H1 (cell line): ENCODE data around the gene SMIM17. TPM values are rescaled to one million over a fixed set of nuclear protein-coding genes. Genes with fewer than 3 reads are reported as not detected.

Experiments used
- CTCF ChIA-PET: fragments of 300-600 bp; sonication (Branson Sonifier 250); formaldehyde crosslinking; loops from one replicate; lab custom pipeline; 2021; ENCODE audit not compliant: partially characterized antibody; lab: Charles Lee
- POLR2A ChIA-PET: fragments of 300-600 bp; sonication (Branson Sonifier 250); formaldehyde crosslinking; loops from one replicate; lab custom pipeline; 2021; ENCODE audit warnings: inconsistent platforms; ENCODE audit not compliant: partially characterized antibody; lab: Charles Lee
- DNase-seq, 2 experiments: peaks; one replicate each; pipeline versions ENCODE4 v3.0.0 to v3.0.0-alpha.2; 2010 to 2022; ENCODE audit warnings: low spot score in 2 of 2, low read depth in 1 of 2, mixed read lengths in 1 of 2
- FAIRE-seq: peaks from 2 replicates; lab custom pipeline; 2011; peaks lifted over from hg19 to GRCh38; lab: Jason Lieb, UNC
- H2AFZ ChIP-seq: 2 replicates; pipeline ENCODE4 v1.8.1; 2012; ENCODE audit warnings: low read length, inconsistent platforms
- H2AK5ac ChIP-seq: 2 replicates; pipeline ENCODE4 v1.6.1; 2013; ENCODE audit warnings: low read depth, low read length
- H2BK120ac ChIP-seq: replicated peaks from 2 replicates; pipeline ENCODE3; 2013; ENCODE audit warnings: low read depth, low read length, inconsistent platforms
- H2BK12ac ChIP-seq: 2 replicates; pipeline ENCODE4 v1.6.1; 2013; ENCODE audit warnings: low read depth, low read length
- H2BK15ac ChIP-seq: 2 replicates; pipeline ENCODE4 v1.6.1; 2013; ENCODE audit warnings: low read length
- H2BK20ac ChIP-seq: 2 replicates; pipeline ENCODE4 v1.6.1; 2013; ENCODE audit warnings: low read length
- H2BK5ac ChIP-seq: 2 replicates; pipeline ENCODE4 v1.6.1; 2013; ENCODE audit warnings: low read depth, low read length
- H3K14ac ChIP-seq: 2 replicates; pipeline ENCODE4 v1.6.1; 2013; ENCODE audit warnings: inconsistent platforms; ENCODE audit not compliant: insufficient read length
- H3K18ac ChIP-seq: 2 replicates; pipeline ENCODE4 v1.6.1; 2013; ENCODE audit warnings: low read length; ENCODE audit errors: extremely low read depth
- H3K23ac ChIP-seq: 2 replicates; pipeline ENCODE4 v1.6.1; 2013; ENCODE audit warnings: inconsistent platforms; ENCODE audit not compliant: insufficient read length
- H3K23me2 ChIP-seq: 2 replicates; pipeline ENCODE4 v1.6.1; 2013; ENCODE audit warnings: low read depth, low read length
- H3K27ac ChIP-seq: 2 replicates; pipeline ENCODE4 v1.6.1; 2011; ENCODE audit warnings: low read depth, low read length, inconsistent platforms
- H3K27me3 ChIP-seq, 4 experiments: replicated peaks in 1 of 4; 1 replicate in 1 of 4; 2 replicates in 3 of 4; pipeline versions ENCODE4 v1.6.1 to v1.8.1; 2011 to 2013; ENCODE audit warnings: low read length in 3 of 4, mild to moderate bottlenecking in 3 of 4, inconsistent platforms in 2 of 4, mixed read lengths in 2 of 4, moderate library complexity in 1 of 4; ENCODE audit not compliant: control insufficient read depth in 3 of 4, insufficient read depth in 3 of 4; ENCODE audit errors: extremely low read depth in 1 of 4
- H3K36me3 ChIP-seq, 4 experiments: 2 replicates each; pipeline versions ENCODE4 v1.6.1 to v1.8.1; 2011 to 2013; ENCODE audit warnings: mild to moderate bottlenecking in 4 of 4, low read length in 3 of 4, moderate library complexity in 2 of 4, control low read depth in 1 of 4, inconsistent platforms in 1 of 4; ENCODE audit not compliant: insufficient read depth in 4 of 4, control insufficient read depth in 2 of 4
- H3K4ac ChIP-seq: replicated peaks from 2 replicates; pipeline ENCODE3; 2013; ENCODE audit warnings: low read length, low read depth, mixed read lengths, inconsistent platforms; ENCODE audit not compliant: insufficient read length
- H3K4me1 ChIP-seq, 4 experiments: replicated peaks in 1 of 4; 1 replicate in 1 of 4; 2 replicates in 3 of 4; pipeline versions ENCODE4 v1.6.1 to v1.8.1; 2011 to 2013; ENCODE audit warnings: low read length in 3 of 4, inconsistent platforms in 2 of 4, mixed read lengths in 1 of 4; ENCODE audit not compliant: insufficient read depth in 4 of 4, control insufficient read depth in 3 of 4
- H3K4me2 ChIP-seq, 2 experiments: 2 replicates each; pipeline versions ENCODE4 v1.6.1 to v1.8.1; 2011 to 2013; ENCODE audit warnings: low read depth in 2 of 2, low read length in 2 of 2, control low read depth in 1 of 2, inconsistent platforms in 1 of 2, mild to moderate bottlenecking in 1 of 2; ENCODE audit not compliant: insufficient read depth in 1 of 2
- H3K4me3 ChIP-seq, 4 experiments: fragments of 200-600, 300-600 bp in 1 of 4; sonication (generic), shearing (Covaris generic), sonication (Bioruptor Twin) in 1 of 4; 2 replicates each; pipeline versions ENCODE4 v1.5.1 to v1.8.1; 2011 to 2016; ENCODE audit warnings: low read length in 4 of 4, low read depth in 3 of 4, control low read depth in 2 of 4, inconsistent platforms in 2 of 4, mild to moderate bottlenecking in 2 of 4, mixed read lengths in 1 of 4, moderate library complexity in 1 of 4; ENCODE audit not compliant: insufficient read depth in 2 of 4; ENCODE audit errors: extremely low read depth in 1 of 4
- H3K56ac ChIP-seq: replicated peaks from 2 replicates; pipeline ENCODE3; 2013; ENCODE audit warnings: low read depth, mild to moderate bottlenecking, mixed read lengths, low read length, inconsistent platforms; ENCODE audit not compliant: insufficient read length
- H3K79me1 ChIP-seq: 2 replicates; pipeline ENCODE4 v1.6.1; 2013; ENCODE audit warnings: low read depth, low read length, control low read depth
- H3K79me2 ChIP-seq, 2 experiments: 2 replicates each; pipeline versions ENCODE4 v1.6.1 to v1.8.1; 2012 to 2013; ENCODE audit warnings: low read length in 2 of 2, mild to moderate bottlenecking in 2 of 2, inconsistent platforms in 1 of 2; ENCODE audit not compliant: insufficient read depth in 2 of 2, control insufficient read depth in 1 of 2
- H3K9ac ChIP-seq, 4 experiments: replicated peaks in 1 of 4; 1 replicate in 1 of 4; 2 replicates in 3 of 4; pipeline versions ENCODE4 v1.6.1 to v1.8.1; 2011 to 2013; ENCODE audit warnings: low read depth in 3 of 4, low read length in 3 of 4, control low read depth in 2 of 4, mild to moderate bottlenecking in 2 of 4, moderate library complexity in 2 of 4, inconsistent platforms in 1 of 4; ENCODE audit errors: extremely low read depth in 1 of 4
- H3K9me3 ChIP-seq, 2 experiments: 2 replicates each; pipeline versions ENCODE4 v1.6.1 to v1.8.1; 2012 to 2013; ENCODE audit warnings: mild to moderate bottlenecking in 2 of 2, moderate library complexity in 2 of 2, control low read depth in 1 of 2, inconsistent platforms in 1 of 2, low read depth in 1 of 2, low read length in 1 of 2, mixed read lengths in 1 of 2; ENCODE audit not compliant: insufficient read depth in 2 of 2
- H4K20me1 ChIP-seq, 2 experiments: replicated peaks in 1 of 2; 2 replicates each; pipeline versions ENCODE3 to v1.8.1; 2011 to 2013; ENCODE audit warnings: inconsistent platforms in 2 of 2, low read length in 2 of 2, mild to moderate bottlenecking in 1 of 2; ENCODE audit not compliant: insufficient read depth in 2 of 2, control insufficient read depth in 1 of 2
- H4K5ac ChIP-seq: 2 replicates; pipeline ENCODE4 v1.6.1; 2013; ENCODE audit warnings: low read length, low read depth, mixed read lengths, inconsistent platforms; ENCODE audit not compliant: insufficient read length
- H4K8ac ChIP-seq: 2 replicates; pipeline ENCODE4 v1.8.0; 2013; ENCODE audit warnings: mild to moderate bottlenecking, moderate library complexity, low read length, inconsistent platforms; ENCODE audit not compliant: insufficient read depth; ENCODE audit errors: extremely low read depth
- H4K91ac ChIP-seq: replicated peaks from 2 replicates; pipeline ENCODE3; 2013; ENCODE audit warnings: low read length, mixed read lengths, inconsistent platforms; ENCODE audit not compliant: insufficient read length
- CEBPB ChIP-seq: IDR thresholded peaks from 2 replicates; pipeline ENCODE4 v1.6.1; 2012; ENCODE audit warnings: low read depth, low read length
- SIX5 ChIP-seq: IDR thresholded peaks from 2 replicates; pipeline ENCODE4 v1.6.1; 2011; ENCODE audit warnings: mild to moderate bottlenecking, low read depth, low read length
- WGBS, 2 experiments: shearing (Covaris generic) in 1 of 2; methylation state at CpG; one replicate each; pipeline versions ENCODE4 v1.1.6 to v1.1.7; 2013 to 2015; ENCODE audit warnings: low lambda C conversion rate in 2 of 2, mixed read lengths in 2 of 2, inconsistent platforms in 1 of 2, low coverage in 1 of 2, missing lambda C conversion rate in 1 of 2; ENCODE audit not compliant: insufficient replicate concordance in 2 of 2, insufficient coverage in 1 of 2, insufficient read length in 1 of 2; ENCODE audit errors: extremely low coverage in 1 of 2, missing lambda C conversion rate in 1 of 2; 5-methylcytosine and 5-hydroxymethylcytosine counted together
- polyA plus RNA-seq, 7 experiments: library from polyadenylated mRNA; depleted of rRNA in 3 of 7; stranded (reverse) in 5 of 7; unstranded in 2 of 7; fragments of >200 nt in 5 of 7; fragments of 200-250 nt in 2 of 7; gene quantifications; 1 replicate in 5 of 7; 2 replicates in 1 of 7; 4 replicates in 1 of 7; pipeline versions ENCODE4 v1.2.1 to v1.2.3, GENCODE V29; 2011 to 2013; ENCODE audit warnings: missing spikeins in 2 of 7, mixed read lengths in 2 of 7
- total RNA-seq: library from RNA; stranded (reverse); fragmentation: NEBNext Ultra II Directional; extraction: Animal tissue kit (Norgen Biotek cat#: 25700); gene quantifications from 2 replicates; pipeline ENCODE4 v1.2.1, GENCODE V29; 2021

The SMIM17 gene
- total and polyA plus RNA-seq, 2 of the 8 experiments (the other 6 are each of a cell fraction or from before 2014, with no cell fraction given): 0.06 TPM; not detected in 1

GRCh38 chr19:56668676-56669075 lies 25.7 kb downstream of the SMIM17 start:
- peaks cover 0 to 10% (median 0%) of the 10 kb centered on the region in 4 experiments; a peak in 1 of 7 replicates for H3K4me1 ChIP-seq
- no peak overlapping the region for H2BK20ac ChIP-seq
- H3K18ac ChIP-seq: no peak overlapping the region
- no peak overlapping the region for H2AFZ ChIP-seq
- no peak for DNase-seq
- no peak overlapping the region for H2BK12ac ChIP-seq
- H3K9me3 ChIP-seq: peaks cover 48 to 84% of the 10 kb centered on the region in 2 experiments
- no peaks in the 10 kb centered on the region; a peak in 1 of 8 replicates for H3K36me3 ChIP-seq
- no peaks in the 10 kb centered on the region for H3K79me2 ChIP-seq
- no peak overlapping the region for H2AK5ac ChIP-seq
- H2BK5ac ChIP-seq: no peak overlapping the region
- H4K5ac ChIP-seq: no peak overlapping the region
- no peak overlapping the region for H3K27ac ChIP-seq
- H4K20me1 ChIP-seq: peaks cover 0 to 3% of the 10 kb centered on the region in 2 experiments
- no peak overlapping the region for H3K4me2 ChIP-seq
- H3K27me3 ChIP-seq: no peaks in the 10 kb centered on the region
- no peak overlapping the region for H3K4ac ChIP-seq
- H4K8ac ChIP-seq: no peak overlapping the region
- peaks cover 8% of the 10 kb centered on the region for H3K23me2 ChIP-seq
- ChIA-PET POLR2A (no interaction called here), CTCF (no interaction called here)
- WGBS, 2 experiments: 60% methylated on average over 9 of the region's 9 CpGs; no CpG with 5 or more reads in 1 of the 2 experiments
- FAIRE-seq: no peak
- no peak overlapping the region for H3K4me3 ChIP-seq
- no peak overlapping the region for H3K14ac ChIP-seq
- H3K23ac ChIP-seq: no peak overlapping the region
- H3K79me1 ChIP-seq: no peaks in the 10 kb centered on the region
- H2BK15ac ChIP-seq: no peak overlapping the region
- no peak overlapping the region for H2BK120ac ChIP-seq
- no peak overlapping the region for H3K9ac ChIP-seq
- no peak overlapping the region for H3K56ac ChIP-seq
- no peak overlapping the region for H4K91ac ChIP-seq
- TF ChIP-seq SIX5: no peak
- TF ChIP-seq CEBPB: no peak
